CD4-positive, alpha-beta T cell treated with Interferon alpha-2 for 1 hour (primary cell): ENCODE results near the gene PCSK4.
"Not testable (repeated sequence)": the region's sequence is repeated elsewhere in the genome, so short reads cannot be mapped to it uniquely, and the experiment has no call there.

Experiments
- DNase-seq, 2 donors: peaks; one replicate each; pipeline ENCODE4 v3.0.0-alpha.2; 2020 to 2022

PCSK4 gene

DNA sequence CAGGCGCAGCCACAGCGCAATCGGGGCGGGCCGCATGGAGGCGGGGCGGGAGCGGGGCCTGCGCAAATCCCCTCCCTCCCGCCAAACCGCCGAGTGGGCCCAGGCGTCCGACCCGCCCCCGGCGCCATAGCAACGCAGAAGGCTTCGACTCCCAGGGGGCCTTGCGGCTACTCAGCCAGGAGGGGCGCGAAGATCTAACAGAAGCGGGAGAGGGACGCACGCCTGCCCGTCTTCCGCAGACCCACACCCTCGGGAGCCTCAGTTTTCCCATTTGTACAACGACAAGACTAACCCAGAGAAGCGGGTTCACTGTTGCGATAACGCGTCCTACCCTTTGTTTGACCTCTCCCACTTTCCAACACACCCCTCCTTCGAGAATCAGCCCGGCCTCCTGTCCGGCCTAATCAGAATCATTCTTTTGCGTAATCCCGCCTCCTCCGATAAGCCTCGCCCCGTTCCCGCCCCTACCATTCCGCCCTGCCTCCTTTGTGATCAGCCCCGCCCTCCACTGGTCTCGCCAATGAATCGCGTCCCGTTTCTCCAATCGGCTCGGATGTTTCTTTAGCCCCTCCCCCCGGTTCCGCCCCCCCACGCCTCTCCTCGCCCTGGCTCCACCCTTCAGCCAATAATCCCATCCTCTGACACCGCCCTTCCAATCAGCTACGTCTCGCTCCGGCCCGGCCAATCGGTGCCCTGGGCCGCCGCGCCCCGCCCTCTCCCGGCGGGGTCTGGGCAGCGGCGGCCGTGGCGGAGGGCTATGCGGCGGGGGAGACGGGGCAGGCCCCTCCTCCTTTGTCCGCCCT is at the start of gene PCSK4:
Gene PCSK4, minus strand, starts transcription at position 40 of the 803 bp plus-strand sequence. Its CDS starts 4 bp downstream, at position 36.
- DNase-seq = peak; percentile 98

DNA sequence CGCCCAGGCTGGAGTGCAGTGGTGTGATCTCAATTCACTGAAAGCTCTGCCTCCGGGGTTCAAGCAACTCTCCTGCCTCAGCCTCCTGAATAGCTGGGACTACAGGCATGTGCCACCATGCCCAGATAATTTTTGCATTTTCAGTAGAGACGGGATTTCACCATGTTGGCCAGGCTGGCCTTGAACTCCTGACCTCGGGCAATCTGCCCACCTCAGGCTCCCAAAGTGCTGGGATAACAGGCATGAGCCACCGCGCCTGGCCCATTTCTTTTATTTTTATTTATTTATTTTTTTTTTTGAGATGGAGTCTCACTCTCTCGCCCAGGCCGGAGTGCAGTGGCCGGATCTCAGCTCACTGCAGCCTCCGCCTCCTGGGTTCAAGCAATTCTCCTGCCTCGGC is 49.6 kb upstream of the PCSK4 start:
- not testable (repeated sequence) for DNase-seq

DNA sequence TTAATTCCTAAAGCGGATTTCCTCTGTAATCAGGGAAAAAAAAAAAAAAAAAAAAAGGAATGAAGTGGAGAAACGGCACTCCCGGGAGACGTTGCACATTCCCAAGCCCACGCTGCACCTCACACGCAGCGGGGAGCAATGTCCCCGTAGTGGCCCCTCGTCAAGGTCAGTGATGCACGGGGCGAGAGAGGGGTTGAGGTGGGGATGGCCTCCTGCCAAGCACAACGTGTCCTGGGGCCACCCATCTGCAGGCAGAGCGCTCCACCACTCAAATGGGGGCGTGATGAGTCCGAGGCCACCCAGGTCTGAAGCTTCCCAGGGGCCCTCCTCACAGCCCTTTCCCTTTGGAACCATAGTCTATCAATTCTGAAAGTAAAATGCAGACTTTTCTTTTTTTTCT is 48.8 kb upstream of the PCSK4 start:
- no peak for DNase-seq

DNA sequence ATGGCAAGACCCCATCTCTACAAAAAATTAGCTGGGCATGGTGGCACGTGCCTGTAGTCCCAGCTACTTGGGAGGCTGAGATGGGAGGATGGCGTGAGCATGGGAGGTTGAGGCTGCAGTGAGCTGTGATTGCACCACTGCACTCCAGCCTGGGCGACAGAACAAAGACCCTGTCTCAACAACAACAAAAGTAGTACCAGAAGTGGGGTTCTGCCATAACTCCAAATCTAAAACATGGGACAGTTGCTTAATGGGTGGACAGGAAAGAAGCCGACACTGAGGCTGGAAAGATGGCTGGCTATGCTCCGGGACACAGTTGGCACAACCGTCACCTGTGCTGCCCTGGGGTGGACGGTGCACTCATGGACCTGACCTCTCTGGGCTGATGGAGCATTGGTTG is 45.5 kb upstream of the PCSK4 start:
- not testable (repeated sequence) for DNase-seq

DNA sequence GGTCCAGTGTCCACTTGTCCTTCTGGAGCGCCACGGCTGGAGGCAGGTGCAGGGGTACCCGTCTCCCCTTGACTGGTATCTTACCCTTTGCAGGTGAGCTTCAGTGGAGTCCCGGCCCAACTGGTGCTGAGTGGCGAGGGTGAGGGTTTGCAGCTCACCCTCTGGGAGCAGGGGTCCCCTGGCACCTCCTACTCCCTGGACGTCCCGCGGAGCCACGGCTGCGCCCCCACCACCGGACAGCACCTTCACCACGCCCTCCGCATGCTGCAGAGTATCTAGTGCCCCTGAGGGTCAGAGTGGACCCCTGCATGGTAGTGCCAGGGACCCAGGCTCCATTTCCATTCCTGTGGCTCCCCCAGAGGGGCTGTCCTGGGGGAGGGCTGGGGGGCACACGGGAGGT is 44.8 kb upstream of the PCSK4 start:
- DNase-seq = no peak

DNA sequence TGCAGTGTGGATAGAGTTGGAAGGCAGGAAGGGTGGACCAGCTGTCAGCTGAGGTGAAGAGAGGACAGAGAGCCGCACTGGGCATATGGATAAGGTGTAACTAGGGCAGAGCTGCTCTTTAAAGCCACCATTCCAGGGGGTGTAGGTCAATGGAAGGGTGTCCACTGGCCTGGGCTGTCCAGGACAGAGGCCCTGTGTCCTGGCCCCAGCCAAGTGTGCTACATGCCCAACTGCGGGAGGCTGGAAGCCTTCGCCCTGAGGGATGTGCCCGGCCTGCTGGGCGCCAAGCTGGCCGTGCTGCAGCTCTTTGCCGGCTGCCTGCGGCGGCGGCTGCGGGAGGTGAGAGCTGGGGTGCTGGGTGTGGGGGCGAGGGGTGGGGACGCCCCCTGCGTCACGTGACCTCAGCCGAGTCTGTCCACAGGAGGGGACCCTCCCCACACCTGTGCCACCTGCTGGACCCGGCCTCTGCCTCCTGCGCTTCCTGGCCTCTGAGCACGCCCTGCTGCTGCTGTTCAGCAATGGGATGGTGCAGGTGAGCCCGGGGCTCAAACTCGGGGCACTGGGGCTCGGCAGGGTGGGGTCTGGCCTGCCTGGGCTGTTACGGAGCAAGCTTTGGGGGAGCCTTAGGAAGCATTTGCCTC is 43.5 kb upstream of the PCSK4 start:
- DNase-seq = no peak

DNA sequence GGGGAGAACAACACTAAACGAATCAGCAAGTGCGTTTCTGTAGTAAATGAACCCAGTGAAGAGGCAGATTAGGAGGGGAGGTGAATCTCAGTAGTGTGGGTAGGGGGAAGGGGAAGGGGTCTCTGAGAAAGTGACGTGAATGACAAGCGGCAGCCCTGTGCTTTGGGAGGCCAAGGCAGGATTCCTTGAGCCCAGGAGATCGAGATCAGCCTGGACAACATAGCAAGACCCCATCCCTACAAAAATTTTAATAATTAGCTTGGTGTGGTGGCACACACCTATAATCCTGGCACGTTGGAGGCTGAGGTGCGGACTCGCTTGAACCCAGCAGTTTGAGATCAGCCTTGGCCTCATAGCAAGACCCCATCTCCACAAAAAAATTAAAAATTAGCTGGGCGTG is 41.9 kb upstream of the PCSK4 start:
- no peak for DNase-seq

DNA sequence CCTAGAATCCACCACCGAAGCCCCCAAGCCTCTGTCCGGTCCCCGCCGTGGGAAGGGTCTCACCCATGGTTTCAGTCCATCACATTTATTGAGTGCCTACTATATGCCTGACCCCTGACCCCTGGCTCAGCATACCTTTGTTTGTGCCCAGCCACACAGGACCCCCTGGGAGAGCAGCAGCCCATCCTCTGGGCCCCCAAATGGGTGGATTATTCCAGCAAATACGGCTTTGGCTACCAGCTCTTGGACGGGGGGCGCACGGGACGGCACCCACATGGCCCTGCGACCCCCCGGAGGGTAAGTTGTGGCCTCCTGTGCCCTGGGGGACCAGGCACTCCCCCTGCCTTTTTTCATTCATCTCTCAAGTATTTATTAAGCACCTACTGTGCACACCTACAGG is 41.4 kb upstream of the PCSK4 start:
- no peak for DNase-seq

DNA sequence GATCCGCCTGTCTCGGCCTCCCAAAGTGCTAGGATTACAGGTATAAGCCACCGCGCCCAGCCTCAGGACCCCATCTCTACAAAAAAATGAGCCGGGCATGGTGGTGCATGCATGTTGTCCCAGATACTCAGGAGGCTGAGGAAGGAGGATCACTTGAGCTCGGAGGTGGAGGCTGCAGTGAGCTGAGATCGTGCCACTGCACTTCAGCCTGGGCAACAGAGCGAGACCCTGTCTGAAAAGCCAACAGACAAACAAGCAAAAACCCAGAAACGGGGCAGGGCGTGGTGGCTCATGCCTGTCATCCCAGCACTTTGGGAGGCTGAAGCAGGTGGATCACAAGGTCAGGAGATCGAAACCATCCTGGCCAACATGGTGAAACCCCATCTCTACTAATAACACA is 40.7 kb upstream of the PCSK4 start:
- DNase-seq = not testable (repeated sequence)

DNA sequence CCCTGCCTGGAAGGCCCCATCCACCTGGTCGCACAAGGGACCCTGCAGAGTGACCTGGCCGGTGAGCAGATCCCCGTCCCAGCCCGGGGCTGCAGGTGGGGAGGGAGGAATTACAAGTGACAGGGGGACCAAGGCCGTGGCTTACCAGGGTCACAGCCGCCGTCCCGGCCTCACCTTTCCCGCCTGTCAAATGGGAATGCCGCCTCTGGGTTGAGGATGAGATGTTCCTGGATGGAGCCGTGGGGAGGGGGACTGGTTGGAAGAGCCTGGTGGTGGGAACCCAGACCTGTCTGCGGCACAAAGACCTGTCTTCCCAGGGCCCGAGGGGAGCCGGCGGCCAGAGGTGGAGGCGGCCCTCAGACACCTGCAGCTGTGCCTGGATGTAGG is 39.3 kb upstream of the PCSK4 start:
- DNase-seq = no peak

DNA sequence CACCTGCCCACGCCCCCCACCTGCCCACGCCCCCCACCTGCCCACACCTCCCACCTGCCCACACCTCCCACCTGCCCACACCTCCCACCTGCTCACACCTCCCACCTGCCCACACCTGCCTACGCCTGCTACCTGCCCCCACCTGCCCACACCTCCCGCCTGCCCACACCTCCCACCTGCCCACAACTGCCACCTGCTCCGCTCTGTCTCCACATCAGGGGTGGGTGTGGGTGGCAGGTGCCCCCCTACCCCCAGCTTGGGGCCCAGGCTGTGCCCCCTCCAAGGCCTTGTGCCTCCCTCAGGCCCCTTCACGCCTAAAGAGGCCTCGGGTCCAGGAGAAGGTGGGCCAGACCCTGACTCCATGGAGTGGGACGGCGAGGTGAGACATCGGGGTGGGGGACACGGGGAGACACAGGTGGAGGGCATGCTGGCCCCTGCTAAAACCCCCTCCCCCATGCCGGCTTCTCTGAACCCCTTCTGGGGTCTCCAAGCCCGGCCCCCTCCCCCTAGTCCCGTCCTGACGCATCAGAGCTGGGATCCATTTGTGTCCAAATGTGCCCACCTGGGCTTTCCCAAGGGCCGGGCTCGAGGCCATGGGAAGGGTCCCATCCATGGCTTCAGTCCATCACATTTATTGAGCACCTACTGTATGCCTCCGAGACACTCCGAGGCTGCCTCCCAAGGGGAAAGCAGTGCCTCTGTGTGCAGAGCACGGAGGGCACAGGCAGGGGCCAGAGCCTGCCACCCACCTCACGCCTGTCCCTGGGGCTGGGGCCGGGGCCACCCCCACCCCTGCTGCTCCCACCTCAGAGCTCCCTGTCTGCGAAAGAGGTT is 38.7 kb upstream of the PCSK4 start:
- no peak for DNase-seq

DNA sequence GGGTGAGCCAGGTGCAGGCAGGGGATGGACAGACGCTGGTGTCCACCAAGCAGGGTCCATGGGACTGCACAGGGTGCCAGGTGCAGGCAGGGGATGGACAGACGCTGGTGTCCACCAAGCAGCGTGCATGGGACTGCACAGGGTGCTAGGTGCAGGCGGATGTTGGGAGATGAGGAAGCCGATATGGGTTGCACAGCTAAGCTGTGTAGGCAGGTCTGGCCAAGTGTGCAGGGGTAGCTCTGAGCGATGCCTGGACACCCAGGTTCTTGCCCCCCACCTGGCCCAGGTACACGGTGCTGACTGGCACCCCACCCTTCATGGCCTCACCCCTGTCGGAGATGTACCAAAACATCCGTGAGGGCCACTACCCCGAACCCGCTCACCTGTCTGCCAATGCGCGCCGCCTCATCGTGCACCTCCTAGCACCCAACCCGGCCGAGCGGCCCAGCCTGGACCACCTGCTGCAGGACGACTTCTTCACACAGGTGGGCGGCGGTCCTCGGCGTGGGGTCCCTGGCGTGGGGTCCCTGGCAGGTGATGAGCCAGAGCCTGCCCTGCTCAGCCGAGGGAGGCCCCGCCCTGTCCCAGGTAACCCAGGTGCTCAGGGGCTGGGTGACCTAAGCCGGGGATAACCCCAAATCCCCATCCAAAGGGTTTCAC is 37.6 kb upstream of the PCSK4 start:
- DNase-seq = no peak

DNA sequence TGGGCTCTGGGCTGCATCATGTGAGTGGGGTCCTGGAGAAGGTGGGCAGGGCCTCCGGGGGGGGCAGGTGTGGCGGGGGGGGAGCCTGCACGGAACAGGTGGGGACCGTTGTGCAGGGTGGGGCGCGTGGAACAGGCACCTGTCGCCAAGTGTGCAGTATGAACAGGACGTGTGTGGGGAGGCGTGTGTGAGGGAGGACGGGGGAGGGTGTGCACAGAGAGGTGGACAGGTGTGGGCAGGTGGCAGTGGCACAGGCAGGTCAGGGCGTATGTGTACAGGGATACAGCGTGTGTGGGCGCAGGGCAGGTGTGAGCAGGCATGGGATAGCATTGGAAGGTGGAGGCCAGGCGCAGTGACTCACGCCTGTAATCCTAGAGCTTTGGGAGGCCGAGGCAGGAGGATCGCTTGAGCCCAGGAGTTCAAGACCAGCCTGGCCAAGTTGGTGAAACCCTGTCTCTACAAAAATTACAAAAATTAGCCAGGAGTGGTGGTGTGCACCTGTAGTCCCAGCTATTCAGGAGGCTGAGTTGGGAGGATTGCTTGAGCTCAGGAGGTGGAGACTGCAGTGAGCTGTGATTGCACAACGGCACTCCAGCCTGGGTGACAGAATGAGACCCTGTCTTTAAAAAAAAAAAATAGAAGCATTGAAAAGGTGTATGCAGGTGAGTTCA is 37.0 kb upstream of the PCSK4 start:
- DNase-seq = no peak

DNA sequence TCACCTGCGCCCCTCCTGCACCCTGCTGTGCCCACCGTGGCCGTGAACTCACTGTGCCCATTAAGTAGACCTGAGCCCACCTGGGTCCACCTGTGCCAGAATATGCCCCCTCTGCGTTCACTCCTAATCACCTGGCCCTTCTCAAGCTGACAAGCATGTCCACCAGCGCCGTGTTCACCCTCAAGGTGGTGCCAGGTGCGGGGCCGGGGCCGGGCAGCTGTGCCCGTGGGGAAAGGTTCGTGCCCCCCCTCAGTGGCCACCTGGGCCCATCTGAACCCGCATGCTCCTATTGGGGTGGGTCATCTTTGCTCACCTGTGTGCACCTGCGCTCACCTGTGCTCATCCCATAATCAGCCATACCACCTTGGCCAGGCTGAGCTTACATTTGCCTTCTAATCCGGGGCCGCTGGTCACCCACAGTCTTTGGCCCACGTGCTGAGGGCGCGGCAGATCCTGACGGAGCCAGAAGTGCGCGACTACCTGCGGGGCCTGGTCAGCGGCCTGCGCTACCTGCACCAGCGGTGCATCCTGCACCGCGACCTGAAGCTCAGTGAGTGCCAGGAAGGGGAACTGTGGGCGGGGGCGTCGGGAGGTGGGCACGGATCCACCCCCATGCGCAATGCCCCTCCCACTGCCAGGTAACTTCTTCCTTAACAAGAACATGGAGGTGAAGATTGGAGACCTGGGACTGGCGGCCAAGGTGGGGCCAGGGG is 36.1 kb upstream of the PCSK4 start:
- DNase-seq = no peak

DNA sequence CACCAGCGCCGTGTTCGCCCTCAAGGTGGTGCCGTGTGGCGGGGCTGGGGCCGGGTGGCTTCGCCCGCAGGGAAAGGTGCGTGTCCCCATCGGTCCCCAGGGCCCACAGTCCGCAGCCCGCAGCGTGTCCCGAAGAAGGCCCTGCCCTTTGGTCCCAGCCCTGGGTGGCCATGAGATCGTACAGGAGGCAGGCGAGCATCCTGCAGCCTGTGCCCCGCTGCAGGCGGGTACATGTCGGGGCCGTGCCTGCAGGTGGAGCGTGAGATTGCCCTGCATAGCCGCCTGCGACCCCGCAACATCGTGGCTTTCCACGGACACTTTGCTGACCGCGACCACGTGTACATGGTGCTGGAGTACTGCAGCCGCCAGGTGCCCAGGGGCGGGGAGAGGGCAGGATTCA is 35.2 kb upstream of the PCSK4 start:
- DNase-seq = no peak

DNA sequence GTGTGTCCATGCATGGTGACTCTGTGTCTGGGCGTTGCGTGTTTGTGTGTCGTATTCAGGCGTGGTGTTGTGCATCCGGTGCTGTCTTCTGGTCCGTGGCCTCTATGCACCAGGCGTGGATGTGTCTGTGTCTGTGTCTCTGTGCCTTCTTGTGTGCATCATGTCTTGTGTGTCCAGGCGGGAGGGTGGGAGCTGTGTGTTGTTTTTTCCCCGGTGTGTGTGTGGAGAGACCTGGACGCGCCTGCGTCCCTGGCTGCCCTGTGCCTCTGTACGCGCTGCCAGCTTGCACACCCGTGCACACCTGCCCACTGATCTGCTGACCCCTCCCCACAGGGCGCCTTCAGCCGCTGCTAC is 34.8 kb upstream of the PCSK4 start:
- DNase-seq = no peak

DNA sequence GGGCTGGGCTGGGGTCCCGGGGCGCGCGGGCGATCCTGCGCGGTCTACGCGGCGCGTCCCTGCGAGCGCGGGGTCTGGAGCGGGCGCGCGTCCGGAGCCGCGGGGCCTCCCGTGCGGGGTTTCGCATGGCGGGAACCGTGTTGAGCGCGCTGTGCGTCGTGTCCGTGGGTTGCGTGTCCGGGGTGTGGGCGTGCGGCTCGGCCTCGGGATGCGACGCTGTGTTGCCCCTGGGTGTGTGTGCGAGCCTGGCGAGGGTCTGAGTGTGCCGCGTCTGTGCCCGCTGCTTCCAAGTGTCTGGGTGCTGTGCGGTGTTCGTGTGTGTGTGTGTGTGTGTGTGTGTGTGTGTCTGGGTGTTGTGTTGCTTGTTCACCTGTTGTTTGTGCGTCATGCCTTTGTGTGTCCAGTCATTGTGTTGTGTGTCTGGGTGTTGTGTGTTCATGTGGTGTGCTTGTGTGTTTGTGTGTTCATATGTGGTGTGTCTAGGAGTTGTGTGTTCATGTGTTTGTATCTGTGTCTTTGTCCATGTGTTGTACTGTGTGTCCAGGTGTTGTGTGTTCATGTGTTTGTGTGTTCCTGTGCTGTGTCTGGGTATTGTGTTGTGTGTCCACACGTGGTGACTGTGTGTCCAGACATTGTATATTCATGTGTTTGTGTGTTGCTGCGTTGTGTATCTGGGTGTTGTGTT is 34.3 kb upstream of the PCSK4 start:
- DNase-seq = no peak

DNA sequence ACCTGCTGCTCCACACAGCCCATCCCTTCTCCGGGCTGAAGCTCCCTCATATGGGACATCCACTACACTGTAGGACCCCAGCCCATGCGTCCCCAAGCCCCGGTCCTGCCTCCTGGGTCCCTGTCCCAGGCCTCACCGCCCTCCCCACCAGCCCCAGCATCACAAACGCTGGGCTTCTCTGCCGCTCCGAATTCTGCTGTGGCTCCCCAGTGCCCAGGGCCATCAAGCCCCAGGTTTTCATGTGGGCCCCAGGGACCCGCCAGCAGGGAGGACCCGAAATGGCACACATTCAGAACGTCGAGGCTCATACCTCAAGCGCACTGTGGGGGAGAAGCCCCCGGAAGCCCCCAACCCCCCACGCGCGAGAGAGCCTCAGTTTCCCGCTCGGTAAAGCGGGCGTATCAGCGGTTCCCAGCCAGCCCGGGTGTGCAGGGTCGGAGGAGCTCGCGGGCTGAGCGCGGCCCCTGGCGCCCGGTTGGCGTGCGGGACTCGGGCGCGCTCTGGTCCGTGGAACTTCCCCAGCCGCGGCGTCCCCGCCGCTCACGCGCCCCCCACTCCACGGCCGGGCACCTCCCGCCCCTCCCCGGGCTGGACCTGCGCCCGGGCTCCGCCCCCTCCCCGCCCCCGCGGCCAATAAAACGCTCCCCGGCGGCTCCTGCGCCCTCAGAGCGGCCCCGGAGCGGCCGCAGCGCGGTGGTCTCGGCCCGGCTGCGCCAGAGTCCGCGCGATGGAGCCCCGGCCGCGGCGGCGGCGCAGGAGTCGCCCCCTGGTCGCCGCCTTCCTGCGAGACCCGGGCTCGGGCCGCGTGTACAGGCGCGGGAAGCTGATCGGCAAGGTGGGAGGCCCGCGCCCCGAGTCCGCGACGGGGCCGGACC is 33.5 kb upstream of the PCSK4 start, which contains the start of gene PLK5:
Gene PLK5, plus strand, starts transcription at position 666 of the 875 bp plus-strand sequence. CDS start 2,920 bp downstream, outside the sequence.
- no peak for DNase-seq

DNA sequence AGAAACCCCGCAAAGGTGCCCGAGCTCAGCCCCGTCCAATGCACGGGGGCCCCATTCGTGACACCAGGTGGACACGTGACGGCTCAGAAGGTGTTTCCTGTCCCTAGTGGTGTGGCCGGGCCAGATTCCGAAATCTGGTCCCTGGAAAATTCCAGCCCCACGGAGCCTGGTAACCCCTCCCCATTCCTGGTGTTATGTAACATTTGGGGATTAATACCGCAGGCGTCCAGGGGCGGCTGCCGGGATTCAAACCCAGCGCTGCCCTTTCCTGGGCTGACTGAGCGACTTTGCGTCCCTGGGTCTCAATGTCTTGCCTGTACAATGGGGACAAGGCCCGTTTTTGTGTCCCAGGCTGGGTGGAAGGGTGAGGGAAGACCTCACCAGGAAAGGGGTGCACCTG is 32.7 kb upstream of the PCSK4 start:
- DNase-seq = no peak

DNA sequence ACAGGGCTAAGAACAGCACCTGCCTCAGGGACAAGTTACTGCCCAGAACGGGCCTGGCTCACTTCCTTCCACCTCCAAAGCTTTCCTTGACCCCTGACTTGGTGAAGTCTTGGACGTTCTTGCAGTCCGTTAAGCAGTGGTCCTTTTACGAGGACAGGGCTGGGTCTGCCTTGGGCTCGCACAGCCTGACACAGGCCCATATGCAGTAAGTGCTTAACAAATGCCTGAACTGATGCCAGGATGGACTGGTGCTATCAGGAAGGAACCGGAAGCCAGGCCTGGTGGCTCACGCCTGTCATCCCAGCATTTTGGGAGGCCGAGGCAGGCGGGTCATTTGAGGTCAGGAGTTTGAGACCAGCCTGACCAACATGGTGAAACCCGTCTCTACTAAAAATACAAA is 31.9 kb upstream of the PCSK4 start:
- no peak for DNase-seq
